Natural killer cell (primary cell): Measurements from ENCODE around the gene MAN1C1. TPM values are rescaled to one million over a fixed set of nuclear protein-coding genes. Genes with fewer than 3 reads are reported as not detected.
A peak's percentile ranks its signal among the peaks of the same experiment; 100 is the strongest.

Experiments used
- ATAC-seq, 3 donors: fragments of 150-1000 bp in 2 of 3; fragments of 200-7000 bp in 1 of 3; cut with Tn5 transposase; 1 replicate in 1 of 3; 2 replicates in 2 of 3; pipeline ENCODE4 v1.10.0; 2021; ENCODE audit warnings: mild to moderate bottlenecking in 2 of 3, moderate library complexity in 2 of 3
- DNase-seq, 2 donors: peaks; one replicate each; pipeline versions ENCODE4 v3.0.0 to v3.0.0-alpha.2; 2013 to 2021; ENCODE audit warnings: mixed read lengths in 1 of 2
- H3K27ac ChIP-seq: one replicate; pipeline ENCODE4 v1.5.1; 2013; ENCODE audit warnings: mild to moderate bottlenecking, low read length
- H3K27me3 ChIP-seq: one replicate; pipeline ENCODE4 v1.6.1; 2013; ENCODE audit warnings: low read length; ENCODE audit not compliant: control insufficient read depth, insufficient read depth
- H3K36me3 ChIP-seq: one replicate; pipeline ENCODE4 v1.6.1; 2013; ENCODE audit warnings: low read length; ENCODE audit not compliant: control insufficient read depth, insufficient read depth
- H3K4me1 ChIP-seq: one replicate; pipeline ENCODE4 v1.6.1; 2013; ENCODE audit warnings: low read length; ENCODE audit not compliant: control insufficient read depth, insufficient read depth
- H3K4me3 ChIP-seq: one replicate; pipeline ENCODE4 v1.5.1; 2013; ENCODE audit warnings: low read length
- H3K9me3 ChIP-seq: one replicate; pipeline ENCODE4 v1.6.1; 2013; ENCODE audit warnings: low read length; ENCODE audit not compliant: control insufficient read depth, insufficient read depth
- H3K27ac Mint-ChIP-seq, 2 donors: one replicate each; pipeline ENCODE4 v1.8.0; 2022; ENCODE audit warnings: mild to moderate bottlenecking in 2 of 2, mixed read lengths in 2 of 2, moderate library complexity in 1 of 2
- H3K27me3 Mint-ChIP-seq, 2 donors: one replicate each; pipeline ENCODE4 v1.8.0; 2022; ENCODE audit warnings: low read depth in 2 of 2, mixed read lengths in 2 of 2
- H3K36me3 Mint-ChIP-seq: one replicate; pipeline ENCODE4 v1.8.0; 2022; ENCODE audit warnings: mixed read lengths
- H3K4me1 Mint-ChIP-seq, 2 donors: one replicate each; pipeline ENCODE4 v1.8.0; 2022; ENCODE audit warnings: mixed read lengths in 2 of 2
- H3K4me3 Mint-ChIP-seq: one replicate; pipeline ENCODE4 v1.8.0; 2022; ENCODE audit warnings: mild to moderate bottlenecking, moderate library complexity, mixed read lengths
- H3K9me3 Mint-ChIP-seq, 2 donors: one replicate each; pipeline ENCODE4 v1.8.0; 2022; ENCODE audit warnings: mixed read lengths in 2 of 2
- WGBS: methylation state at CpG from one replicate; pipeline ENCODE4 v1.1.7; 2013; ENCODE audit warnings: missing lambda C conversion rate; ENCODE audit not compliant: insufficient coverage; 5-methylcytosine and 5-hydroxymethylcytosine counted together
- intact Hi-C: fragments of 100-400 bp; cut with micrococcal nuclease; formaldehyde crosslinking; loops from one replicate; pipeline ENCODE4 v1.14.2; 2022
- total RNA-seq, 4 donors: library from RNA; stranded (reverse); fragments of 120-200 nt in 1 of 4; gene quantifications; one replicate each; pipeline versions ENCODE4 v1.2.3 to v1.2.4, GENCODE V29; 2013 to 2022
- TF ChIP-seq, protein P1 (sequence below): fragments of 200-600 bp; IDR thresholded peaks from one replicate; pipeline ENCODE4 v1.8.0; 2022; ENCODE audit warnings: antibody characterized with exemption

Gene MAN1C1
- total RNA-seq, 3 donors from 2014 or later (not counting 1 experiment from before 2014, with no cell fraction given), result 3.6 to 7.5 (median 7.1) TPM

DNA sequence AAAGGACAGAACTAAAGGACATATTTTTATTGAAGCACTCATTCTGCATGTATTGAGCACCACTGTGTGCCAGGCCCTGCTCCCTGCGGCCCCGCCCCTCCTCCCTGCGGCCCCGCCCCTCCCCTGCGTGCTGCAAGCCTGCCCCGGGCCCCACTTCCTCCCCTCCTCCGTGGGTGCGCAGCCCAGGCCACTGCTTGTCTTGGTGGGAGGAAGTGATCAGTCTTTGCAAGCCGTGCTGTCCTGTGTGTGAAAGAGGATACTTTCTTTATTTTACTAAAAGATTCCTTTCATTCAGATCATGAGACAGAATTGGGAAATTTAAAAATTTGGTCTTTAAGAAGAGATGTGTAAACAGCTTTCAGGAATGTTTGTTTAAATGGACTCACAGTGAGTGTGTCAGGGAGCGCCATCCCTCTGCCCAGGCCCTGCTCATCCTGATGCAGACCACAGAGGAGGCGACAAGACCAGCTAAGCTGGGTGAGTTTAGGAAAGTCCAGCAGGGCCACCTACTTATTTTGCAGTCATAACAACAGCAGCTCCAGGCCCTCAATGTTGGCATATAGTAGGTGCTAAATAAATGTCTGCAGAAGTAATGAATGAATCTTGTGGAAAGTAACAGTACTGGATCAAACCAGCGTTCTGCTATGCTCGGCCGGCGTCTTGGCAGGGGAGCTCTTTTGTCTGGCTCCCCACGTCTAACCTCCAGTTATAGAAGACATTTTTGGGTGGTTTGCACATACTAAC lies 95.1 kb downstream of the MAN1C1 start:
- H3K4me1 ChIP-seq, result peaks cover 13% of the 10 kb centered on the region
- TF ChIP-seq, protein P1, sequence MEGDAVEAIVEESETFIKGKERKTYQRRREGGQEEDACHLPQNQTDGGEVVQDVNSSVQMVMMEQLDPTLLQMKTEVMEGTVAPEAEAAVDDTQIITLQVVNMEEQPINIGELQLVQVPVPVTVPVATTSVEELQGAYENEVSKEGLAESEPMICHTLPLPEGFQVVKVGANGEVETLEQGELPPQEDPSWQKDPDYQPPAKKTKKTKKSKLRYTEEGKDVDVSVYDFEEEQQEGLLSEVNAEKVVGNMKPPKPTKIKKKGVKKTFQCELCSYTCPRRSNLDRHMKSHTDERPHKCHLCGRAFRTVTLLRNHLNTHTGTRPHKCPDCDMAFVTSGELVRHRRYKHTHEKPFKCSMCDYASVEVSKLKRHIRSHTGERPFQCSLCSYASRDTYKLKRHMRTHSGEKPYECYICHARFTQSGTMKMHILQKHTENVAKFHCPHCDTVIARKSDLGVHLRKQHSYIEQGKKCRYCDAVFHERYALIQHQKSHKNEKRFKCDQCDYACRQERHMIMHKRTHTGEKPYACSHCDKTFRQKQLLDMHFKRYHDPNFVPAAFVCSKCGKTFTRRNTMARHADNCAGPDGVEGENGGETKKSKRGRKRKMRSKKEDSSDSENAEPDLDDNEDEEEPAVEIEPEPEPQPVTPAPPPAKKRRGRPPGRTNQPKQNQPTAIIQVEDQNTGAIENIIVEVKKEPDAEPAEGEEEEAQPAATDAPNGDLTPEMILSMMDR, result no peak
- no peaks in the 10 kb centered on the region for H3K27me3 ChIP-seq
- H3K27me3 Mint-ChIP-seq, result no peaks in the 10 kb centered on the region
- no peaks in the 10 kb centered on the region for H3K9me3 ChIP-seq
- ATAC-seq, result peak; percentile 78 to 96 (median 95)
- WGBS, result 61% methylated on average over 9 of the region's 16 CpGs
- H3K4me3 Mint-ChIP-seq, result peak overlapping the region; percentile 75
- no peak overlapping the region for H3K27ac ChIP-seq
- H3K36me3 ChIP-seq, result no peaks in the 10 kb centered on the region
- no peaks in the 10 kb centered on the region for H3K36me3 Mint-ChIP-seq
- no peak overlapping the region for H3K4me3 ChIP-seq
- peaks cover 12 to 16% of the 10 kb centered on the region in 2 donors for H3K4me1 Mint-ChIP-seq
- no peaks in the 10 kb centered on the region for H3K9me3 Mint-ChIP-seq
- intact Hi-C loops, result no loop called here
- peak overlapping the region; percentile 68 to 75 for H3K27ac Mint-ChIP-seq
- peak in 1 of 2 donors; percentile 66 for DNase-seq

DNA sequence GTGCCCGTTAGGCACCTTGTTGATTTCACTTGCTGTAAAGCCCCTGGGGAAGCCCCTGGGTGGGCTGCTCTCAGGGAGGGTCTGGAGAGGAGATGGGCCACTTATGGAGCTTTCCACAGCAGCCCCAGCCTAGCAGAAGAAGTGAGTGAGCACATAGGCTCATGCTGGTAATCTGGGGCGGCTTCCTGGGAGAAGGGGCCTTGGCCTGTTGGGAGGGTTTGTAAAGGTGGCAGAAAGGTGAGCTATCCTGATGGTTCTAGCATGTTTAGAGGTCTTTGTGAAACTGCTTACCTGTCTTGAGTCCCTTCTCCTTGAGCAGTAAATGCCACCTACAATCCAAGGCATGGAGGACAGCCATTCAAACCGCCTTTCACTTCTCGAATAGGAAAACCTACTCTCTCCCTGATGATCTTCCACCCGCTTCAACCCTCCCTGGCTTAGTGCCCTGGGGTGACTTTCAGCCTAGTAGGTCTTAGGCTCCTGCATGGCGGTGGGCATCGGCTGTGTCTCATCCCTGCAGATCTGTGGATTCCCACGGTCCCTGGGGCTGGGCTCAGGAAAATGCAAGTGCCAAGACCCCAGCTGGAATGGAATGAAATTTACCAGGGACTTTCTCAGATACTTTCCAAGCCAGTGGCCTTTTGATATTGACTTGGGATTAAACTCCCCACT lies 95.8 kb downstream of the MAN1C1 start:
- H3K9me3 Mint-ChIP-seq, result no peaks in the 10 kb centered on the region
- Histone ChIP-seq H3K4me3 (no peak overlapping the region), H3K27me3 (no peaks in the 10 kb centered on the region), H3K9me3 (no peaks in the 10 kb centered on the region), H3K4me1 (peaks cover 13% of the 10 kb centered on the region), H3K27ac (no peak overlapping the region), H3K36me3 (no peaks in the 10 kb centered on the region)
- ATAC-seq, result no peak
- no peaks in the 10 kb centered on the region for H3K27me3 Mint-ChIP-seq
- WGBS, result 96% methylated on average over 8 of the region's 8 CpGs
- peaks cover 12 to 16% of the 10 kb centered on the region in 2 donors for H3K4me1 Mint-ChIP-seq
- H3K27ac Mint-ChIP-seq, result no peak overlapping the region
- H3K36me3 Mint-ChIP-seq, result no peaks in the 10 kb centered on the region
- no peak overlapping the region for H3K4me3 Mint-ChIP-seq
- no peak for DNase-seq
- intact Hi-C loops, result no loop called here
- TF ChIP-seq, protein P1, result no peak

DNA sequence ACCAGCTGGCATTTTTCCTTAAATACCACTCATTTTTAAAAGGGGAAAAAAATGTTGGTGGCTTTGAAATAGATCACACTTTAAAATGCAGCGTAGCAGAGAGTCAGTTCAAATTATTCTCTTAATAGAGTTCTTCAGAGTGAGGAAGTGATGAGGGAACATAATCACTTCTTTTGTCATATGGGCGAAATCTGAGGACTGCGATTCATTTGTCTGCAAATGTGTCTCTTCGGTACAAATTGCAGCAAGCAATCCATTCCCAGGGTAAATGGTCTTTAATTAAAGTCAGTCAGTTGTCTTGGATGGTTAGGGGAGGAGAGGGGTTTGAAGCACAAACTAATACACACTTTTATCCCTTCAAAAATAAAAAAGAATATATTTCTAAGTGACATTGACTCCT lies 97.4 kb downstream of the MAN1C1 start:
- Histone ChIP-seq H3K4me3 (no peak overlapping the region), H3K9me3 (no peaks in the 10 kb centered on the region), H3K36me3 (no peaks in the 10 kb centered on the region), H3K27me3 (no peaks in the 10 kb centered on the region), H3K27ac (no peak overlapping the region), H3K4me1 (peaks cover 13% of the 10 kb centered on the region)
- Mint-ChIP-seq H3K4me3 (no peak overlapping the region), H3K36me3 (no peaks in the 10 kb centered on the region), H3K4me1 (peaks cover 12 to 16% of the 10 kb centered on the region in 2 donors), H3K27me3 (peaks cover 7 to 8% of the 10 kb centered on the region in 2 donors), H3K27ac (no peak overlapping the region), H3K9me3 (no peaks in the 10 kb centered on the region)
- DNase-seq (no peak), ATAC-seq (no peak)
- TF ChIP-seq, protein P1, result no peak
- 98% methylated on average over 4 of the region's 4 CpGs for WGBS
- intact Hi-C loops, result no loop called here
